GM12873 (cell line): ENCODE data around the gene TRIM28.

Source experiments
- TF ChIP-seq, protein P1 (sequence below): IDR thresholded peaks from 2 replicates; pipeline ENCODE4 v1.5.1; 2012; ENCODE audit warnings: low read depth, mild to moderate bottlenecking, moderate library complexity, low read length, control low read depth; ENCODE audit not compliant: insufficient read depth; ENCODE audit errors: missing control alignments

The TRIM28 gene

DNA sequence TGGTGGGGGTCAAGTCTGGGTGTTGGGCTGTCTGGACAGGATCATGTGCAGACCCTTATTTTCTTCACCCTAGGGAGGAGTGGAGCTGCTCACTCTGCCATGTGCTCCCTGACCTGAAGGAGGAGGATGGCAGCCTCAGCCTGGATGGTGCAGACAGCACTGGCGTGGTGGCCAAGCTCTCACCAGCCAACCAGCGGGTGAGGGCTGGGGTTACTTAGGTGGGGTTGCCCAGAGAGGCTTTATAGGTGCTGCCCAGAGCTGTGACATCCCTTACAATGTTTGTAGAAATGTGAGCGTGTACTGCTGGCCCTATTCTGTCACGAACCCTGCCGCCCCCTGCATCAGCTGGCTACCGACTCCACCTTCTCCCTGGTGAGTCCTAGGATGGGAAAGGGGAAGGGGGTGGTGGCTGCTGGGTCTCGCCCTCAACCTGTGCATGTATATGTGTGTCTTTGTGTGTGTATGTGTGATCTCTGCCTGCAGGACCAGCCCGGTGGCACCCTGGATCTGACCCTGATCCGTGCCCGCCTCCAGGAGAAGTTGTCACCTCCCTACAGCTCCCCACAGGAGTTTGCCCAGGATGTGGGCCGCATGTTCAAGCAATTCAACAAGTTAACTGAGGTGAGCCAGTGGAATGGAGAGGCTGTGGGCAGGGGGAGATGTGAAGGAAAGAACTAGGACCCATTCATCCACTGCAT is 5.9 kb downstream of the TRIM28 start:
- TF ChIP-seq, protein P1, sequence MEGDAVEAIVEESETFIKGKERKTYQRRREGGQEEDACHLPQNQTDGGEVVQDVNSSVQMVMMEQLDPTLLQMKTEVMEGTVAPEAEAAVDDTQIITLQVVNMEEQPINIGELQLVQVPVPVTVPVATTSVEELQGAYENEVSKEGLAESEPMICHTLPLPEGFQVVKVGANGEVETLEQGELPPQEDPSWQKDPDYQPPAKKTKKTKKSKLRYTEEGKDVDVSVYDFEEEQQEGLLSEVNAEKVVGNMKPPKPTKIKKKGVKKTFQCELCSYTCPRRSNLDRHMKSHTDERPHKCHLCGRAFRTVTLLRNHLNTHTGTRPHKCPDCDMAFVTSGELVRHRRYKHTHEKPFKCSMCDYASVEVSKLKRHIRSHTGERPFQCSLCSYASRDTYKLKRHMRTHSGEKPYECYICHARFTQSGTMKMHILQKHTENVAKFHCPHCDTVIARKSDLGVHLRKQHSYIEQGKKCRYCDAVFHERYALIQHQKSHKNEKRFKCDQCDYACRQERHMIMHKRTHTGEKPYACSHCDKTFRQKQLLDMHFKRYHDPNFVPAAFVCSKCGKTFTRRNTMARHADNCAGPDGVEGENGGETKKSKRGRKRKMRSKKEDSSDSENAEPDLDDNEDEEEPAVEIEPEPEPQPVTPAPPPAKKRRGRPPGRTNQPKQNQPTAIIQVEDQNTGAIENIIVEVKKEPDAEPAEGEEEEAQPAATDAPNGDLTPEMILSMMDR: no peak

DNA sequence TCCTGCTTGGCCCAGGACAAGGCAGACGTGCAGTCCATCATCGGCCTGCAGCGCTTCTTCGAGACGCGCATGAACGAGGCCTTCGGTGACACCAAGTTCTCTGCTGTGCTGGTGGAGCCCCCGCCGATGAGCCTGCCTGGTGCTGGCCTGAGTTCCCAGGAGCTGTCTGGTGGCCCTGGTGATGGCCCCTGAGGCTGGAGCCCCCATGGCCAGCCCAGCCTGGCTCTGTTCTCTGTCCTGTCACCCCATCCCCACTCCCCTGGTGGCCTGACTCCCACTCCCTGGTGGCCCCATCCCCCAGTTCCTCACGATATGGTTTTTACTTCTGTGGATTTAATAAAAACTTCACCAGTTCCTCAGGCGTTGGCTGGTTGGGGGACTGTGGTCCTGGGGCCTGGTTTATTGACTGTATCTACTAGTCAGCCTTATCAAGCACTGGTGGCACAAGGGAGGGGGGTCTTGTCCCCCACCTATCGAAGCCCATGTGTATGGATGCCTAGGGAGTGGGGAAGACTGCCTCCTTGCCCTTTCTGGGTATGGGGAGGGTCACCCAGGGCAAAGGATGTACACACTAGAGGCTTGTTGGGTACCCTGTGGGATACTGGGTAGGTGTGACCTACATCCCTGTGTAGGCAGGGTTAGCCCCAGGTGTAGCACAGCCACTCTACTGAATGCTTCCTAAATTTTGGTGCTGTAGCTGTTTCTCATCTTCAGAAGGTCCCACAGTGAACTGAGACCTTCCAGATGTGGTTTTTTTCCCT is 6.7 kb downstream of the TRIM28 start:
- TF ChIP-seq, protein P1: no peak

DNA sequence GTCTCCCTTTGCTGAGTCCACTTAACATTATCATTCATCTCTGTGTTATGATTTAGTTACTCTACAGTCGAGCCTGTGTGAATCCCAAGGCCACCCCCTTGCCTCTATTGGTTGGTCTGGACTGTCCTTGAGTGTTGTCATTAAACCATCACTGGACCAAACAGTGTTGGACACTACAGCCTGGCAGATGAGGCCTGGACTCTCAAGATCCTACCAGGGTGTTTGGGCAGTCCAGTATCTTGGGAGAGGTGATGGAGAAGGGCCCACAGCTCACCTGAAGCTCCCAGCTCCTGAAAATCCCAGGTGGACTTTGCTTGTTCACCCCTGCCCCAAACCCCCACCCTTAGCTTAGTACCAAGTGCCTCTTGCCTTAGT is 7.2 kb downstream of the TRIM28 start:
- TF ChIP-seq, protein P1: no peak

DNA sequence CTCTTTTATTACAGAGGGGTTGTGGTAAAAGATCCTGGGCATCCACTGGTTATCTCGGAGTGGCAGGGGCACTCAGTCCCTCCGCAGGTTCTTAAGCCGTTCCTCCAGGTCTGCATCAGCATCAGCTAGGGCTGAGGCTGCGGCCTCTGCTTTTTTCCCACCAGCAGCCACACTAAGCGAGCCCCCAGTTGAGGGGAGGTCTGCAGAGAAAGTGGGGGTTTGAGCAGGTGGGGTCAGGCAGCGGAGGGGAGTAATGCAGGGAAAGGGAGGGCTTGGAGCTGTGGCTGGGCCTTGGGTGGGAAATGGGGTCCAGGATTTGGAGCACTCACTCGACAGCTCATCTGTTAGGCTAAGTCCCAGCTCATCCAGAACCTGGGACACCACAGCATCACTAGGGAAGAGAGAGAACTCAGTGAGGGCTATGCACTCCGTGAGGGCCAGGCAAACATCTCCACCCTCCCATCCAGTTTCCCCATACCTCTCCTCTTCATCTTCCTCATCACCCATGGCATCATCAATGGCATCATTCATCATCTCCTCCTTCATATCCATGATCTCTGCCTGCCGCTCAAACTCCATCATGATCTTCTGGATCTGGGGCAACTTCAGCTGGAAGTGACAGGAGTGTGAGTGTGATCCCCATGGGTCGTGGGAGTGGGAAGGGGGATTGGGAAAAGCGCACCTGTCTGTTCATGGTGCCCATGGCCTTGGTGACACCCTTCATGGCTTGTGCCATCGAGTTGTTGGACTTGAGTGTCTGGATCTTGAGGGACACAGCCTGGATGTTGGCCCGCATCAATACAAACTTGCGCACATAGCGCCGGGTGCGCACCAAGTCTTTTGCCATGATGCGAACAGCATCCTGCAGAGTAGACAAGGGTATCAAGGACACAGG is 8.0 kb downstream of the TRIM28 start:
- TF ChIP-seq, protein P1: no peak

DNA sequence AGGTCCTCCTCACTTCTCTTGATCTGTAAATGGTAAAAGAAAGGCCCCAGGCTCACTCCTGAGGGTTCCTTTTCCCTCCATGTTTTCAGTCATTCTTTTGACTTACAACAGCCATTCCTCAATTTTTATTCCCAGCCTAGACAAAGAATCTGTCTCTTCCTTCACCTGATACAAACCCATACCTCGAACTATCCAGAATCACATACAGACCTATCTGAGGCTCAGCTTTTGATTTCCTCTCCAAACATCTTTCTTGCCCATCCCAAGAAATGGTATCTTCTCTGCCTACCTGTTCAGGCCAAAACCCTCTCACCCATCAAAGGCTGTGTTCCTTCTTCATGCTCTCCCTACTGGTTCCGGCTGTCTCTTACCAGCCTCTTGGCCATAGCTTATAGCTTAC is 8.8 kb downstream of the TRIM28 start:
- TF ChIP-seq, protein P1: no peak

DNA sequence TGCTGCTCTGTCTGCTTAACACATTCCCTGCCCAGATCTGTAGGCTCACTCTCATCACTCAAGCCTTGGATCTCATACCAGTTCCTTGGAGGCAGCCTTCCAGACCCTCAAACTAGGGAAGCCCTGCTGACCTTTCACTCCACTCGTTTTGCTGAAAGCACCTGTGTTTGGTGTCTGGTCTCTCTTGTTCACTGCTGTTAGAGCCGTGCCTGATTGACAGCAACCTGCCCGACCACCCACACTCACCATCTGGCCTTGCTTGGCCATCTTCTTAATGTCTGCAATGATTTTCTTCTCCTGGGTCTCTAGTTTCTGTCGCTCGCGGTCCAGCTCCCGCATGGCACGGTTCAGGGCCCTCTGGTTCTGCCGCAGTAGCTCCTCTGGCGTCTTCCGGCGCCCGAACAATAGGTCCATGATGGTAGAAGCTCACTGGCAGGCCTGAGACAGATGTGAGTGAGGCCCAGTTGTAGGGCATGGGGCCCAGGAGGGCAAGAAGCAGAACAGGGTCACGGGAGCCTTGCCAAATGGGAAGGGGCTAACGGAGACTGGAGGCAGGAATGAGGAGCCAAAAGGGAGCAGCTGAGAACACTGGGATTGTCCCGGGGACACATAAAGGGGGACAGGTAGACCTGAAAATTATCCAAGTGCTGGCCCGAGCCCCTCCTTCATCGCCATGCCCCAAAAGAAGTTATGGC is 10.1 kb downstream of the TRIM28 start:
- TF ChIP-seq, protein P1: no peak
